ENCODE data around the gene DMD.
"Not testable (repeated sequence)": the region's sequence is repeated elsewhere in the genome, so short reads cannot be mapped to it uniquely, and the experiment has no call there.

GRCh38 chrX:31377821-31378220, 1833.5 kb downstream of the DMD start:
- TF ChIP-seq, protein P1, sequence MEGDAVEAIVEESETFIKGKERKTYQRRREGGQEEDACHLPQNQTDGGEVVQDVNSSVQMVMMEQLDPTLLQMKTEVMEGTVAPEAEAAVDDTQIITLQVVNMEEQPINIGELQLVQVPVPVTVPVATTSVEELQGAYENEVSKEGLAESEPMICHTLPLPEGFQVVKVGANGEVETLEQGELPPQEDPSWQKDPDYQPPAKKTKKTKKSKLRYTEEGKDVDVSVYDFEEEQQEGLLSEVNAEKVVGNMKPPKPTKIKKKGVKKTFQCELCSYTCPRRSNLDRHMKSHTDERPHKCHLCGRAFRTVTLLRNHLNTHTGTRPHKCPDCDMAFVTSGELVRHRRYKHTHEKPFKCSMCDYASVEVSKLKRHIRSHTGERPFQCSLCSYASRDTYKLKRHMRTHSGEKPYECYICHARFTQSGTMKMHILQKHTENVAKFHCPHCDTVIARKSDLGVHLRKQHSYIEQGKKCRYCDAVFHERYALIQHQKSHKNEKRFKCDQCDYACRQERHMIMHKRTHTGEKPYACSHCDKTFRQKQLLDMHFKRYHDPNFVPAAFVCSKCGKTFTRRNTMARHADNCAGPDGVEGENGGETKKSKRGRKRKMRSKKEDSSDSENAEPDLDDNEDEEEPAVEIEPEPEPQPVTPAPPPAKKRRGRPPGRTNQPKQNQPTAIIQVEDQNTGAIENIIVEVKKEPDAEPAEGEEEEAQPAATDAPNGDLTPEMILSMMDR (IDR thresholded peaks at IDR 0.05; ENCODE audit: low read length): not testable (repeated sequence)
- TF ChIP-seq EZH2 (optimal IDR thresholded peaks at IDR 0.05; ENCODE audit: low read depth, low read length); EZH2phosphoT487 (IDR thresholded peaks at IDR 0.05; ENCODE audit: low read length): not testable (repeated sequence)

Data from MM.1S (cell line).